IMR-90 (cell line): ENCODE data around the gene LRATD1. TPM values are rescaled to one million over a fixed set of nuclear protein-coding genes. Genes with fewer than 3 reads are reported as not detected.

Experiments
- ATAC-seq: fragments of 200-7000 bp; cut with Tn5 transposase; 2 replicates; pipeline ENCODE4 v1.9.1; 2020; ENCODE audit warnings: low read depth, mild to moderate bottlenecking, moderate library complexity
- BruUV-seq: library from RNA; stranded (reverse); fragments of 400-500 nt; replicated peaks from 2 replicates; lab custom pipeline; 2021; lab: Mats Ljungman, UMichigan
- CTCF ChIA-PET: fragments of 300-600 bp; formaldehyde crosslinking; extraction: SDS; loops from one replicate; lab custom pipeline; 2021; ENCODE audit warnings: antibody characterized with exemption; lab: Yijun Ruan, JAX
- POLR2A ChIA-PET: fragments of 300-600 bp; sonication (Branson Sonifier 250); formaldehyde crosslinking; loops from one replicate; lab custom pipeline; 2022; ENCODE audit warnings: antibody characterized with exemption; ENCODE audit not compliant: unreplicated experiment; lab: Charles Lee
- DNase-seq: peaks from one replicate; pipeline ENCODE4 v3.0.0; 2013
- H2AFZ ChIP-seq: replicated peaks from 2 replicates; pipeline ENCODE3; 2013; ENCODE audit warnings: low read length, mild to moderate bottlenecking; ENCODE audit not compliant: poor library complexity
- H2AK5ac ChIP-seq: 2 replicates; pipeline ENCODE4 v1.6.1; 2013; ENCODE audit warnings: low read depth, low read length, inconsistent platforms
- H2AK9ac ChIP-seq: replicated peaks from 2 replicates; pipeline ENCODE3; 2013; ENCODE audit warnings: mild to moderate bottlenecking, low read depth, low read length, moderate library complexity; ENCODE audit not compliant: poor library complexity
- H2BK120ac ChIP-seq: 2 replicates; pipeline ENCODE4 v1.6.1; 2013; ENCODE audit warnings: low read depth, low read length, inconsistent platforms
- H2BK15ac ChIP-seq: 3 replicates; pipeline ENCODE4 v1.6.1; 2013; ENCODE audit warnings: low read depth, low read length, inconsistent platforms
- H2BK20ac ChIP-seq: 2 replicates; pipeline ENCODE4 v1.6.1; 2013; ENCODE audit warnings: low read depth, mild to moderate bottlenecking, inconsistent platforms, low read length, moderate library complexity
- H2BK5ac ChIP-seq: 2 replicates; pipeline ENCODE4 v1.6.1; 2013; ENCODE audit warnings: mild to moderate bottlenecking, low read depth, low read length, inconsistent platforms; ENCODE audit not compliant: poor library complexity, severe bottlenecking
- H3K14ac ChIP-seq: replicated peaks from 2 replicates; pipeline ENCODE4 v1.6.1; 2013; ENCODE audit warnings: low read depth, low read length, inconsistent platforms
- H3K18ac ChIP-seq: 2 replicates; pipeline ENCODE4 v1.6.1; 2013; ENCODE audit warnings: low read depth, low read length, control low read depth
- H3K23ac ChIP-seq: 2 replicates; pipeline ENCODE4 v1.6.1; 2013; ENCODE audit warnings: low read depth, low read length, inconsistent platforms
- H3K27ac ChIP-seq: 2 replicates; pipeline ENCODE4 v1.5.1; 2013; ENCODE audit warnings: mild to moderate bottlenecking, control low read depth, low read length; ENCODE audit not compliant: insufficient read depth
- H3K27me3 ChIP-seq: 2 replicates; pipeline ENCODE4 v1.6.1; 2013; ENCODE audit warnings: low read length; ENCODE audit not compliant: control insufficient read depth, insufficient read depth
- H3K36me3 ChIP-seq: 2 replicates; pipeline ENCODE4 v1.6.1; 2013; ENCODE audit warnings: low read length, mixed read lengths; ENCODE audit not compliant: control insufficient read depth, insufficient read depth
- H3K4ac ChIP-seq: 2 replicates; pipeline ENCODE4 v1.6.1; 2013; ENCODE audit warnings: low read depth, low read length, inconsistent platforms
- H3K4me1 ChIP-seq: 2 replicates; pipeline ENCODE4 v1.6.1; 2013; ENCODE audit warnings: low read length, mixed read lengths; ENCODE audit not compliant: control insufficient read depth, insufficient read depth
- H3K4me2 ChIP-seq: 2 replicates; pipeline ENCODE4 v1.6.1; 2013; ENCODE audit warnings: low read depth, mild to moderate bottlenecking, control low read depth, low read length, moderate library complexity
- H3K4me3 ChIP-seq: 2 replicates; pipeline ENCODE4 v1.5.1; 2013; ENCODE audit warnings: low read depth, mild to moderate bottlenecking, control low read depth, low read length, moderate library complexity; ENCODE audit not compliant: insufficient read depth
- H3K56ac ChIP-seq: 2 replicates; pipeline ENCODE4 v1.6.1; 2013; ENCODE audit warnings: low read length, inconsistent platforms; ENCODE audit not compliant: insufficient read depth; ENCODE audit errors: extremely low read depth
- H3K79me1 ChIP-seq, 2 experiments: 2 replicates each; pipeline ENCODE4 v1.6.1; 2013; ENCODE audit warnings: low read length in 2 of 2, inconsistent platforms in 1 of 2, low read depth in 1 of 2
- H3K9ac ChIP-seq: 2 replicates; pipeline ENCODE4 v1.6.1; 2013; ENCODE audit warnings: low read depth, low read length, control low read depth
- H3K9me1 ChIP-seq: 2 replicates; pipeline ENCODE4 v1.6.1; 2013; ENCODE audit warnings: low read length, inconsistent platforms; ENCODE audit not compliant: insufficient read depth
- H3K9me3 ChIP-seq: 2 replicates; pipeline ENCODE4 v1.6.1; 2013; ENCODE audit warnings: low read length; ENCODE audit not compliant: control insufficient read depth, insufficient read depth
- H4K20me1 ChIP-seq: 2 replicates; pipeline ENCODE4 v1.6.1; 2013; ENCODE audit warnings: low read length, inconsistent platforms; ENCODE audit not compliant: insufficient read depth
- H4K5ac ChIP-seq: 2 replicates; pipeline ENCODE4 v1.6.1; 2013; ENCODE audit warnings: mild to moderate bottlenecking, low read depth, low read length, control low read depth
- H4K8ac ChIP-seq, 2 experiments: 2 replicates each; pipeline ENCODE4 v1.6.1; 2013; ENCODE audit warnings: low read depth in 2 of 2, low read length in 2 of 2, control low read depth in 1 of 2, inconsistent platforms in 1 of 2
- H4K91ac ChIP-seq: 2 replicates; pipeline ENCODE4 v1.6.1; 2013; ENCODE audit warnings: low read depth, low read length, inconsistent platforms; ENCODE audit not compliant: insufficient read depth
- CEBPB ChIP-seq: IDR thresholded peaks from 2 replicates; pipeline ENCODE4 v1.6.1; 2012; ENCODE audit warnings: low read depth, low read length, improper control_type of control experiment
- MAZ ChIP-seq: IDR thresholded peaks from 2 replicates; pipeline ENCODE4 v1.6.1; 2012; ENCODE audit warnings: low read depth, mild to moderate bottlenecking, low read length, improper control_type of control experiment, moderate library complexity, borderline replicate concordance
- NFE2L2 ChIP-seq: fragments of 150-350 bp; IDR thresholded peaks from 2 replicates; pipeline ENCODE4 v1.6.1; 2016; ENCODE audit warnings: low read depth, mild to moderate bottlenecking, low read length
- RCOR1 ChIP-seq: IDR thresholded peaks from 2 replicates; pipeline ENCODE4 v1.6.1; 2012; ENCODE audit warnings: mild to moderate bottlenecking, low read length, improper control_type of control experiment; ENCODE audit not compliant: insufficient replicate concordance
- WGBS, 2 experiments: methylation state at CpG; one replicate each; pipeline versions ENCODE4 v1.1.5 to v1.1.7; 2013; ENCODE audit warnings: missing lambda C conversion rate in 2 of 2; ENCODE audit not compliant: insufficient read length in 1 of 2; ENCODE audit errors: extremely low coverage in 2 of 2; 5-methylcytosine and 5-hydroxymethylcytosine counted together
- dilution Hi-C: fragments of 300-500 bp; cut with HindIII; formaldehyde crosslinking; loops from one replicate; pipeline ENCODE4 v1.14.3; 2018; ENCODE audit warnings: low sequenced_read_pairs; ENCODE audit not compliant: unreplicated experiment
- in situ Hi-C: fragments of 300-500 bp; cut with MboI; formaldehyde crosslinking; loops from 3 replicates; pipeline ENCODE4 v1.14.3; 2019; ENCODE audit warnings: low sequenced_read_pairs, inconsistent platforms, mixed read lengths
- intact Hi-C: fragments of 100-400 bp; cut with micrococcal nuclease; formaldehyde crosslinking; loops from 2 replicates; pipeline ENCODE4 v1.10.0; 2022
- polyA plus RNA-seq, 3 experiments: library from polyadenylated mRNA; depleted of rRNA; stranded (reverse); fragments of >200 nt; gene quantifications; 2 replicates each; pipeline ENCODE4 v1.2.3, GENCODE V29; 2012; ENCODE audit warnings: low replicate concordance in 1 of 3
- total RNA-seq: library from RNA; depleted of rRNA; stranded (reverse); fragments of >200 nt; gene quantifications from 2 replicates; pipeline ENCODE4 v1.2.3, GENCODE V29; 2012

The LRATD1 gene
- total and polyA plus RNA-seq, 2 of the 4 experiments (the other 2 are of a cell fraction) = 0.18 to 0.60 TPM

DNA sequence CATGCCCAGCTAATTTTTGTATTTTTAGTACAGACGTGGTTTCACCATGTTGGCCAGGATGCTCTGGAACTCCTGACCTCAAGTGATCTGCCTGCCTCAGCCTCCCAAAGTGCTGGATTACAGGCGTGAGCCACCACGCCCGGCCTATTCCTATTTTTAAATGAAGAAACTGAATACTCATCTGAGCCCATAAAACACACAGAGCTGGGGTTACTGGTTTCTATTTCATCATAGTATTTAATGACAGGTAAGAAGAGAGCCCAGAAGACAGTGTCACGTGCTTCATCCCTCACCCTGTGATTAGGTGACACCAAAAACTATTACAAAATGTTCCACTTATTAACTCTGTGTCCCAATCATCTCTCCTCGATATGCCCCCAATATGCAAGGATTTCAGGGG lies 15.6 kb upstream of the LRATD1 start:
- Histone ChIP-seq H3K4me1 (no peaks in the 10 kb centered on the region), H3K36me3 (no peaks in the 10 kb centered on the region), H3K9me1 (no peaks in the 10 kb centered on the region), H3K9ac (no peak overlapping the region), H4K8ac (no peak overlapping the region), H3K4ac (no peak overlapping the region), H3K23ac (no peak overlapping the region), H3K56ac (no peak overlapping the region), H2AK5ac (no peak overlapping the region), H2BK5ac (no peak overlapping the region), H2BK120ac (no peak overlapping the region), H3K4me2 (no peak overlapping the region), H3K4me3 (no peak overlapping the region), H3K14ac (no peak overlapping the region), H4K5ac (no peak overlapping the region), H3K27me3 (no peaks in the 10 kb centered on the region), H2AK9ac (no peak overlapping the region), H4K91ac (no peak overlapping the region), H4K20me1 (no peaks in the 10 kb centered on the region), H3K9me3 (no peaks in the 10 kb centered on the region), H3K27ac (no peak overlapping the region), H3K18ac (no peak overlapping the region), H2BK20ac (no peak overlapping the region), H2AFZ (no peak overlapping the region), H3K79me1 (no peaks in the 10 kb centered on the region), H2BK15ac (no peak overlapping the region)
- no peak for ATAC-seq
- TF ChIP-seq MAZ (no peak), RCOR1 (no peak), CEBPB (no peak), NFE2L2 (no peak)
- WGBS, 2 experiments = 67% methylated on average over 1 of the region's 6 CpGs; no CpG with 5 or more reads in 1 of the 2 experiments
- intact Hi-C loops = no loop called here
- in situ Hi-C loops = no loop called here
- no TSS peak for BruUV-seq
- CTCF ChIA-PET = no interaction called here
- DNase-seq = no peak
- POLR2A ChIA-PET = interaction anchor here (0.6 kb wide), 1 partner anchor 419 kb away, joined by 3 read pairs; no protein-coding TSS in a partner anchor
- dilution Hi-C loops = no loop called here
